Activated naive CD8-positive, alpha-beta T cell (primary cell): ENCODE data around the gene WDFY4.

Experiments used
- H3K27ac Mint-ChIP-seq: one replicate; pipeline ENCODE4 v1.8.0; 2021; ENCODE audit warnings: mixed read lengths
- H3K27me3 Mint-ChIP-seq: one replicate; pipeline ENCODE4 v1.8.0; 2021; ENCODE audit warnings: mixed read lengths
- H3K36me3 Mint-ChIP-seq: one replicate; pipeline ENCODE4 v1.8.0; 2021; ENCODE audit warnings: mixed read lengths
- H3K4me1 Mint-ChIP-seq: one replicate; pipeline ENCODE4 v1.8.0; 2021; ENCODE audit warnings: low read depth, mixed read lengths
- H3K4me3 Mint-ChIP-seq: one replicate; pipeline ENCODE4 v1.8.0; 2021; ENCODE audit warnings: mild to moderate bottlenecking, mixed read lengths
- H3K9me3 Mint-ChIP-seq: one replicate; pipeline ENCODE4 v1.8.0; 2021; ENCODE audit warnings: low read depth, mixed read lengths

Gene WDFY4

GRCh38 chr10:48939790-48940325 is 255.2 kb downstream of the WDFY4 start, which contains the start of gene LRRC18:
Gene LRRC18, minus strand, starts transcription at chr10:48939840. Its CDS starts 25,685 bp downstream, at chr10:48914155.
- Mint-ChIP-seq H3K4me1 (no peaks in the 10 kb centered on the region), H3K36me3 (no peaks in the 10 kb centered on the region), H3K4me3 (no peak within 1 kb of the TSS), H3K9me3 (no peaks in the 10 kb centered on the region), H3K27me3 (no peaks in the 10 kb centered on the region), H3K27ac (no peak within 1 kb of the TSS)

GRCh38 chr10:48940372-48940771 is 255.7 kb downstream of the WDFY4 start:
- no peak overlapping the region for H3K4me3 Mint-ChIP-seq

GRCh38 chr10:48940958-48941357 is 256.3 kb downstream of the WDFY4 start:
- Mint-ChIP-seq H3K36me3 (no peaks in the 10 kb centered on the region), H3K27me3 (no peaks in the 10 kb centered on the region), H3K4me3 (no peak overlapping the region), H3K27ac (no peak overlapping the region), H3K4me1 (no peaks in the 10 kb centered on the region), H3K9me3 (no peaks in the 10 kb centered on the region)

More at GRCh38 chr10:48940372-48940771, 255.7 kb downstream of the WDFY4 start:
- Mint-ChIP-seq H3K36me3 (no peaks in the 10 kb centered on the region), H3K27me3 (no peaks in the 10 kb centered on the region), H3K9me3 (no peaks in the 10 kb centered on the region), H3K4me1 (no peaks in the 10 kb centered on the region), H3K27ac (no peak overlapping the region)

GRCh38 chr10:48941427-48942075 is 256.9 kb downstream of the WDFY4 start:
- Mint-ChIP-seq H3K9me3 (no peaks in the 10 kb centered on the region), H3K27ac (no peak overlapping the region), H3K4me1 (no peaks in the 10 kb centered on the region), H3K36me3 (no peaks in the 10 kb centered on the region), H3K4me3 (no peak overlapping the region), H3K27me3 (no peaks in the 10 kb centered on the region)

- Mint-ChIP-seq H3K27ac (no peak overlapping the region), H3K4me3 (no peak overlapping the region), H3K36me3 (no peaks in the 10 kb centered on the region), H3K9me3 (no peaks in the 10 kb centered on the region), H3K4me1 (no peaks in the 10 kb centered on the region), H3K27me3 (no peaks in the 10 kb centered on the region)
Measured at GRCh38 chr10:48943096-48943495, 258.4 kb downstream of the WDFY4 start.

- no peaks in the 10 kb centered on the region for H3K36me3 Mint-ChIP-seq
- no peaks in the 10 kb centered on the region for H3K4me1 Mint-ChIP-seq
- no peaks in the 10 kb centered on the region for H3K27me3 Mint-ChIP-seq
- H3K27ac Mint-ChIP-seq = no peak overlapping the region
- no peaks in the 10 kb centered on the region for H3K9me3 Mint-ChIP-seq
- H3K4me3 Mint-ChIP-seq = no peak overlapping the region
Measured at GRCh38 chr10:48944171-48944570, 259.5 kb downstream of the WDFY4 start.

GRCh38 chr10:48945441-48946130 is 260.9 kb downstream of the WDFY4 start:
- Mint-ChIP-seq H3K9me3 (no peaks in the 10 kb centered on the region), H3K4me1 (no peaks in the 10 kb centered on the region), H3K27ac (no peak overlapping the region), H3K36me3 (no peaks in the 10 kb centered on the region), H3K27me3 (no peaks in the 10 kb centered on the region), H3K4me3 (no peak overlapping the region)

- Mint-ChIP-seq H3K4me3 (no peak overlapping the region), H3K4me1 (no peaks in the 10 kb centered on the region), H3K9me3 (no peaks in the 10 kb centered on the region), H3K27ac (no peak overlapping the region), H3K36me3 (no peaks in the 10 kb centered on the region), H3K27me3 (no peaks in the 10 kb centered on the region)
Measured at GRCh38 chr10:48946332-48946731, 261.7 kb downstream of the WDFY4 start.

GRCh38 chr10:48946891-48947500 is 262.3 kb downstream of the WDFY4 start:
- Mint-ChIP-seq H3K36me3 (no peaks in the 10 kb centered on the region), H3K27ac (no peak overlapping the region), H3K27me3 (no peaks in the 10 kb centered on the region), H3K4me1 (no peaks in the 10 kb centered on the region), H3K4me3 (no peak overlapping the region), H3K9me3 (no peaks in the 10 kb centered on the region)

- H3K27me3 Mint-ChIP-seq = no peaks in the 10 kb centered on the region
- no peak overlapping the region for H3K4me3 Mint-ChIP-seq
- H3K27ac Mint-ChIP-seq = no peak overlapping the region
- no peaks in the 10 kb centered on the region for H3K9me3 Mint-ChIP-seq
- no peaks in the 10 kb centered on the region for H3K36me3 Mint-ChIP-seq
- no peaks in the 10 kb centered on the region for H3K4me1 Mint-ChIP-seq
Measured at GRCh38 chr10:48947690-48948469, 263.2 kb downstream of the WDFY4 start.

- Mint-ChIP-seq H3K9me3 (no peaks in the 10 kb centered on the region), H3K4me1 (no peaks in the 10 kb centered on the region), H3K27ac (no peak overlapping the region), H3K4me3 (no peak overlapping the region), H3K27me3 (no peaks in the 10 kb centered on the region), H3K36me3 (no peaks in the 10 kb centered on the region)
Measured at GRCh38 chr10:48948470-48949037, 263.9 kb downstream of the WDFY4 start.

GRCh38 chr10:48951707-48952106 is 267.0 kb downstream of the WDFY4 start:
- no peaks in the 10 kb centered on the region for H3K4me1 Mint-ChIP-seq
- H3K36me3 Mint-ChIP-seq = no peaks in the 10 kb centered on the region
- H3K4me3 Mint-ChIP-seq = no peak overlapping the region
- no peak overlapping the region for H3K27ac Mint-ChIP-seq
- no peaks in the 10 kb centered on the region for H3K27me3 Mint-ChIP-seq
- H3K9me3 Mint-ChIP-seq = no peaks in the 10 kb centered on the region

- Mint-ChIP-seq H3K9me3 (no peaks in the 10 kb centered on the region), H3K27ac (no peak overlapping the region), H3K4me3 (no peak overlapping the region), H3K36me3 (no peaks in the 10 kb centered on the region), H3K4me1 (no peaks in the 10 kb centered on the region), H3K27me3 (no peaks in the 10 kb centered on the region)
Measured at GRCh38 chr10:48957361-48958151, 272.9 kb downstream of the WDFY4 start.
